Activated T-cell treated with anti-CD3 and anti-CD28 coated beads for 24 hours (primary cell): ENCODE data around the gene TRIM7.
A peak's percentile ranks its signal among the peaks of the same experiment; 100 is the strongest.
"Not testable (repeated sequence)": the region's sequence is repeated elsewhere in the genome, so short reads cannot be mapped to it uniquely, and the experiment has no call there.

ENCODE experiments used
- DNase-seq: peaks from one replicate; pipeline ENCODE4 v3.0.0-alpha.2; 2020; ENCODE audit warnings: low read depth

Gene TRIM7

GRCh38 chr5:181192337-181193046 is 12.5 kb downstream of the TRIM7 start:
- DNase-seq: no peak

GRCh38 chr5:181191526-181192336 is 13.3 kb downstream of the TRIM7 start:
- DNase-seq: peak; percentile 96

- DNase-seq: no peak
Observed at GRCh38 chr5:181190711-181191525, 14.1 kb downstream of the TRIM7 start.

GRCh38 chr5:181189962-181190710 is 14.9 kb downstream of the TRIM7 start:
- no peak for DNase-seq

GRCh38 chr5:181189363-181189961 is 15.5 kb downstream of the TRIM7 start:
- peak; percentile 59 for DNase-seq

GRCh38 chr5:181188700-181189362 is 16.2 kb downstream of the TRIM7 start:
- DNase-seq: peak; percentile 81

GRCh38 chr5:181187500-181188213 is 17.3 kb downstream of the TRIM7 start:
- DNase-seq: peak; percentile 66

GRCh38 chr5:181186986-181187499 is 18.0 kb downstream of the TRIM7 start:
- DNase-seq: no peak

GRCh38 chr5:181186022-181186421 is 19.0 kb downstream of the TRIM7 start:
- no peak for DNase-seq

GRCh38 chr5:181185560-181185959 is 19.4 kb downstream of the TRIM7 start:
- no peak for DNase-seq

GRCh38 chr5:181184845-181185216 is 20.2 kb downstream of the TRIM7 start:
- no peak for DNase-seq

GRCh38 chr5:181182651-181183050 is 22.3 kb downstream of the TRIM7 start:
- DNase-seq: no peak

GRCh38 chr5:181181650-181182565 is 23.1 kb downstream of the TRIM7 start:
- no peak for DNase-seq

- not testable (repeated sequence) for DNase-seq
Observed at GRCh38 chr5:181177559-181177958, 27.4 kb downstream of the TRIM7 start.

GRCh38 chr5:181176254-181176952 is 28.6 kb downstream of the TRIM7 start:
- no peak for DNase-seq

- peak; percentile 76 for DNase-seq
Observed at GRCh38 chr5:181173420-181174342, 31.3 kb downstream of the TRIM7 start.

GRCh38 chr5:181173027-181173419 is 32.0 kb downstream of the TRIM7 start:
- DNase-seq: no peak
